CD4-positive, alpha-beta T cell (primary cell): ENCODE data around the gene TEX2. TPM values are rescaled to one million over a fixed set of nuclear protein-coding genes. Genes with fewer than 3 reads are reported as not detected.

Experiments used
- ATAC-seq: fragments of 200-7000 bp; cut with Tn5 transposase; one replicate; pipeline ENCODE4 v1.10.0; 2022; ENCODE audit warnings: mild to moderate bottlenecking; ENCODE audit not compliant: poor library complexity
- CTCF ChIA-PET: fragments of 350-600 bp; sonication (Branson Sonifier 250); formaldehyde crosslinking; loops from one replicate; lab custom pipeline; 2021; ENCODE audit warnings: antibody characterized with exemption, inconsistent platforms; lab: Charles Lee
- POLR2A ChIA-PET: fragments of 350-600 bp; sonication (Branson Sonifier 250); formaldehyde crosslinking; loops from one replicate; lab custom pipeline; 2021; ENCODE audit warnings: antibody characterized with exemption, inconsistent platforms; lab: Charles Lee
- DNase-seq, 14 experiments: peaks; one replicate each; pipeline ENCODE4 v3.0.0-alpha.2; 2013 to 2020; ENCODE audit warnings: mixed read lengths in 2 of 14
- H3K27ac ChIP-seq, 2 donors: one replicate each; pipeline versions ENCODE4 v1.5.1 to v1.7.0; 2013; ENCODE audit warnings: low read length in 2 of 2, low read depth in 1 of 2, mild to moderate bottlenecking in 1 of 2
- H3K27me3 ChIP-seq, 2 experiments: 1 replicate in 1 of 2; 2 replicates in 1 of 2; pipeline versions ENCODE4 v1.6.1 to v1.7.0; 2013; ENCODE audit warnings: low read length in 2 of 2, control low read depth in 1 of 2, mild to moderate bottlenecking in 1 of 2, moderate library complexity in 1 of 2; ENCODE audit not compliant: insufficient read depth in 2 of 2, control insufficient read depth in 1 of 2
- H3K36me3 ChIP-seq: one replicate; pipeline ENCODE4 v1.6.1; 2013; ENCODE audit warnings: low read length, control low read depth; ENCODE audit not compliant: insufficient read depth
- H3K4me1 ChIP-seq: one replicate; pipeline ENCODE4 v1.6.1; 2013; ENCODE audit warnings: low read length, control low read depth; ENCODE audit not compliant: insufficient read depth
- H3K4me3 ChIP-seq: one replicate; pipeline ENCODE4 v1.5.1; 2013; ENCODE audit warnings: mild to moderate bottlenecking, low read length, moderate library complexity
- H3K9me3 ChIP-seq, 2 experiments: 1 replicate in 1 of 2; 2 replicates in 1 of 2; pipeline versions ENCODE4 v1.6.1 to v1.7.0; 2013; ENCODE audit warnings: low read length in 2 of 2, mild to moderate bottlenecking in 2 of 2, control low read depth in 1 of 2, moderate library complexity in 1 of 2; ENCODE audit not compliant: control insufficient read depth in 1 of 2, insufficient read depth in 1 of 2
- H3K27ac Mint-ChIP-seq: one replicate; pipeline ENCODE4 v1.8.0; 2020; ENCODE audit warnings: mixed read lengths
- H3K27me3 Mint-ChIP-seq: one replicate; pipeline ENCODE4 v1.8.0; 2021; ENCODE audit warnings: mixed read lengths
- H3K36me3 Mint-ChIP-seq: one replicate; pipeline ENCODE4 v1.8.0; 2021; ENCODE audit warnings: low read depth, mixed read lengths
- H3K4me1 Mint-ChIP-seq: one replicate; pipeline ENCODE4 v1.8.0; 2021; ENCODE audit warnings: low read depth, mixed read lengths
- H3K4me3 Mint-ChIP-seq: one replicate; pipeline ENCODE4 v1.8.0; 2020; ENCODE audit warnings: mild to moderate bottlenecking, mixed read lengths
- H3K9me3 Mint-ChIP-seq: one replicate; pipeline ENCODE4 v1.8.0; 2020; ENCODE audit warnings: mixed read lengths
- intact Hi-C, 2 experiments: fragments of 100-400 bp; cut with DNase I in 1 of 2; cut with micrococcal nuclease in 1 of 2; formaldehyde crosslinking; loops; one replicate each; pipeline versions ENCODE4 v1.15.1 to v1.9.0; 2023 to 2025; cut with DNase I, micrococcal nuclease
- total RNA-seq, 174 experiments: library from RNA in 2 of 174; stranded (reverse) in 2 of 174; gene quantifications; one replicate each; pipeline ENCODE4 v1.2.3 and lab custom pipeline; 2021 to 2026
- TF ChIP-seq, protein P1 (sequence below): fragments of 200-600 bp; IDR thresholded peaks from one replicate; pipeline ENCODE4 v1.8.0; 2022; ENCODE audit warnings: antibody characterized with exemption, mild to moderate bottlenecking

Gene TEX2
- total RNA-seq, 2 experiments from 2014 or later, result 8.6 to 8.9 TPM

DNA sequence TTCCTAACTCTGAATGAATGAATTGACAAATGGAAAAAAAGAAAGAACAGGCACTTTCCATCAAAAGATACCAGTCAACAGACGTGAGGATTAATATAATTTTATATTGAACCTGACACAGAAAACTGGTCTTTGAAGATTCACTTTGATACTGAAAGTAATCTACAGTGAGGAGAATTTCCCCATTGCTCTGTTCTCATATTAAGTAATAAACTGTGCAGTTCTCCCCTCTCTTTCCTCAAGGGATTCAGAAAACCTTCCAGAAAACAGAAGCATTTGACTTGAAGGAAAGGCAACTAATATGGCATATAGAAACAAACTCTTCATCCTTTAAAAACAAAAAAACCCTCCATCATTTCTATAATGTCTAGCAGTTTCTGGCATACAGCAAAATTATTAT, 2.2 kb downstream of the TEX2 start:
- DNase-seq, result no peak
- H3K9me3 ChIP-seq, result no peaks in the 10 kb centered on the region
- Mint-ChIP-seq H3K27ac (peak overlapping the region; percentile 61), H3K4me1 (peaks cover 53% of the 10 kb centered on the region), H3K4me3 (peak overlapping the region; percentile 55), H3K9me3 (no peaks in the 10 kb centered on the region), H3K36me3 (peaks cover 10% of the 10 kb centered on the region), H3K27me3 (no peaks in the 10 kb centered on the region)
- H3K36me3 ChIP-seq, result no peaks in the 10 kb centered on the region
- TF ChIP-seq, protein P1, sequence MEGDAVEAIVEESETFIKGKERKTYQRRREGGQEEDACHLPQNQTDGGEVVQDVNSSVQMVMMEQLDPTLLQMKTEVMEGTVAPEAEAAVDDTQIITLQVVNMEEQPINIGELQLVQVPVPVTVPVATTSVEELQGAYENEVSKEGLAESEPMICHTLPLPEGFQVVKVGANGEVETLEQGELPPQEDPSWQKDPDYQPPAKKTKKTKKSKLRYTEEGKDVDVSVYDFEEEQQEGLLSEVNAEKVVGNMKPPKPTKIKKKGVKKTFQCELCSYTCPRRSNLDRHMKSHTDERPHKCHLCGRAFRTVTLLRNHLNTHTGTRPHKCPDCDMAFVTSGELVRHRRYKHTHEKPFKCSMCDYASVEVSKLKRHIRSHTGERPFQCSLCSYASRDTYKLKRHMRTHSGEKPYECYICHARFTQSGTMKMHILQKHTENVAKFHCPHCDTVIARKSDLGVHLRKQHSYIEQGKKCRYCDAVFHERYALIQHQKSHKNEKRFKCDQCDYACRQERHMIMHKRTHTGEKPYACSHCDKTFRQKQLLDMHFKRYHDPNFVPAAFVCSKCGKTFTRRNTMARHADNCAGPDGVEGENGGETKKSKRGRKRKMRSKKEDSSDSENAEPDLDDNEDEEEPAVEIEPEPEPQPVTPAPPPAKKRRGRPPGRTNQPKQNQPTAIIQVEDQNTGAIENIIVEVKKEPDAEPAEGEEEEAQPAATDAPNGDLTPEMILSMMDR, result no peak
- peaks cover 28% of the 10 kb centered on the region for H3K4me1 ChIP-seq
- H3K27me3 ChIP-seq, result no peaks in the 10 kb centered on the region
- POLR2A ChIA-PET, result no interaction called here
- intact Hi-C loops, result loop anchor here (5.0 to 10.0 kb wide), 6 partner anchors 236 to 1301 kb away; partner anchors contain the start of genes AXIN2 (in 1 of the 2), MAP3K3 (in 1 of the 2), POLG2 (in 1 of the 2) and SMARCD2 (in 1 of the 2)
- H3K4me3 ChIP-seq, result no peak overlapping the region
- H3K27ac ChIP-seq, result no peak overlapping the region
- no peak for ATAC-seq
- CTCF ChIA-PET, result no interaction called here

DNA sequence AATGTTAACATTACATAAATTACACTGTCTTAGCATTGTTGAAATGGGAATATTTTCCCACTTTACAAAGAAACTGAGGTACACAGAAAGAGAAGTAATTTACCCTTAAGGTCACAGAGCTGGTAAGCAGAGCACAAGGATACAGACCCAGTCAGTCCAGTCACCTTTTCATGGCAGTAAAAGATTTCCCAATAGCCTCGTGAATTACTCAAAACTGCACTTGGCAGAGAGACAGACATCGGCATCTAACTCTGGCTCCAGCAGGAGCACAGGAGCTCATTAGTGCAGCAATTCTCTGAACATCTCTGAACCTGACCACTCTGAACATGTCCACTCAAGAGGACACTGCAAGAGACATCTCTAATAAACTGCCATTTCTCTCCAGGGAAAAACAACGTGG, 3.1 kb downstream of the TEX2 start:
- Histone ChIP-seq H3K4me3 (no peak overlapping the region), H3K27ac (no peak overlapping the region), H3K4me1 (peaks cover 28% of the 10 kb centered on the region), H3K36me3 (no peaks in the 10 kb centered on the region), H3K27me3 (no peaks in the 10 kb centered on the region), H3K9me3 (no peaks in the 10 kb centered on the region)
- H3K27ac Mint-ChIP-seq, result no peak overlapping the region
- no peak for DNase-seq
- H3K27me3 Mint-ChIP-seq, result no peaks in the 10 kb centered on the region
- no peak for ATAC-seq
- POLR2A ChIA-PET, result interaction anchor here (1.0 kb wide), 1 partner anchor 114 kb away, joined by 3 read pairs; no protein-coding TSS in a partner anchor
- peaks cover 10% of the 10 kb centered on the region for H3K36me3 Mint-ChIP-seq
- intact Hi-C loops, result loop anchor here (5.0 to 10.0 kb wide), 6 partner anchors 237 to 1302 kb away; partner anchors contain the start of genes AXIN2 (in 1 of the 2), MAP3K3 (in 1 of the 2), POLG2 (in 1 of the 2) and SMARCD2 (in 1 of the 2)
- peaks cover 58% of the 10 kb centered on the region for H3K4me1 Mint-ChIP-seq
- CTCF ChIA-PET, result no interaction called here
- H3K9me3 Mint-ChIP-seq, result no peaks in the 10 kb centered on the region
- TF ChIP-seq, protein P1, result no peak
- peak overlapping the region; percentile 27 for H3K4me3 Mint-ChIP-seq

DNA sequence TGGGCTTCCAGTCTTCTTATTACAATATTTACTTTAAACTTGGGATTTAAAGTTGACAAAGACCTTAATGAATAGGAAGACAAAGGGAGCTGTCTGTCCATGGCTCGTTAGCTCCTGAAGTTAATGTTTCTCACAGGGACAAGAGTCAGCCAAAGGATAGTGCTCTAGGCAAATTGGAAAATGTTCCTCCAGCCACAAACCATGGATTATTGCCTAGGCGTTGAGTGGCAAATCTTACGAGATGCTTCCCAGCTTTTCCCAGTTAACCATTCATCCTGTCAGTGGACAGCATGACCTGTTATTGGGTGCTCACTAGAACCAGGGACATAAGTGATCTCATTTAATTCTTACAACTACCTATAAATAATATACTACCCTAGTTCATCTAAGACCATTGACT, 3.6 kb downstream of the TEX2 start:
- no peak overlapping the region for H3K27ac ChIP-seq
- Mint-ChIP-seq H3K27me3 (no peaks in the 10 kb centered on the region), H3K4me1 (peaks cover 57% of the 10 kb centered on the region), H3K36me3 (peaks cover 10% of the 10 kb centered on the region), H3K9me3 (no peaks in the 10 kb centered on the region), H3K27ac (no peak overlapping the region), H3K4me3 (peak overlapping the region; percentile 27)
- no peaks in the 10 kb centered on the region for H3K27me3 ChIP-seq
- POLR2A ChIA-PET, result interaction anchor here (1.0 kb wide), 1 partner anchor 114 kb away, joined by 3 read pairs; no protein-coding TSS in a partner anchor
- peaks cover 28% of the 10 kb centered on the region for H3K4me1 ChIP-seq
- no peaks in the 10 kb centered on the region for H3K36me3 ChIP-seq
- TF ChIP-seq, protein P1, result no peak
- intact Hi-C loops, result no loop called here
- no peak overlapping the region for H3K4me3 ChIP-seq
- ATAC-seq (no peak), DNase-seq (no peak)
- CTCF ChIA-PET, result no interaction called here
- no peaks in the 10 kb centered on the region for H3K9me3 ChIP-seq
